HepG2 (cell line): ENCODE results near the gene USP40. TPM values are rescaled to one million over a fixed set of nuclear protein-coding genes. Genes with fewer than 3 reads are reported as not detected.

ENCODE experiments used
- ATAC-seq: fragments of 200-7000 bp; cut with Tn5 transposase; 3 replicates; pipeline ENCODE4 v1.9.1; 2020; ENCODE audit warnings: mild to moderate bottlenecking, moderate library complexity
- BruUV-seq: library from RNA; stranded (reverse); fragments of 400-500 nt; replicated peaks from 2 replicates; lab custom pipeline; 2021; lab: Mats Ljungman, UMichigan
- CTCF ChIA-PET: fragments of 300-600 bp; formaldehyde crosslinking; extraction: SDS; loops from one replicate; lab custom pipeline; 2021; ENCODE audit warnings: low total read pairs, inconsistent platforms, low intra/inter-chr PET ratio; lab: Yijun Ruan, JAX
- POLR2A ChIA-PET: fragments of 350-600 bp; sonication (Branson Sonifier 250); formaldehyde crosslinking; loops from one replicate; lab custom pipeline; 2020; ENCODE audit warnings: antibody characterized with exemption, inconsistent platforms; lab: Yijun Ruan, JAX
- DNase-seq: peaks from one replicate; pipeline ENCODE4 v3.0.0-alpha.2; 2015; ENCODE audit warnings: low spot score
- FAIRE-seq: peaks from 3 replicates; lab custom pipeline; 2011; peaks lifted over from hg19 to GRCh38; lab: Jason Lieb, UNC
- H2AFZ ChIP-seq: one replicate; pipeline ENCODE4 v1.6.1; 2011; ENCODE audit warnings: low read length, inconsistent platforms
- H3K27ac ChIP-seq: fragments of 300-600 bp; 3 replicates; pipeline ENCODE4 v1.8.0; 2011; ENCODE audit warnings: mixed run types, mild to moderate bottlenecking, mixed read lengths, low read length, inconsistent platforms; ENCODE audit not compliant: insufficient read depth; ENCODE audit errors: extremely low read length
- H3K27me3 ChIP-seq, 2 experiments: fragments of 200-600 bp in 1 of 2; 2 replicates in 1 of 2; 3 replicates in 1 of 2; pipeline versions ENCODE4 v1.6.0 to v1.8.0; 2011; ENCODE audit warnings: low read length in 2 of 2, mild to moderate bottlenecking in 2 of 2, moderate library complexity in 2 of 2, inconsistent platforms in 1 of 2; ENCODE audit not compliant: insufficient read depth in 2 of 2, control insufficient read depth in 1 of 2
- H3K36me3 ChIP-seq, 2 experiments: fragments of 200-600 bp in 1 of 2; replicated peaks in 1 of 2; 2 replicates in 1 of 2; 3 replicates in 1 of 2; pipeline versions ENCODE4 v1.5.1 to v1.8.0; 2011; ENCODE audit warnings: low read length in 2 of 2, inconsistent platforms in 1 of 2; ENCODE audit not compliant: insufficient read depth in 2 of 2, control insufficient read depth in 1 of 2
- H3K4me1 ChIP-seq: 2 replicates; pipeline ENCODE4 v1.5.1; 2012; ENCODE audit warnings: low read length, inconsistent platforms; ENCODE audit not compliant: insufficient read depth
- H3K4me2 ChIP-seq: 2 replicates; pipeline ENCODE4 v1.6.0; 2011; ENCODE audit warnings: low read depth, low read length, inconsistent platforms
- H3K4me3 ChIP-seq, 3 experiments: fragments of 200-600 bp in 1 of 3; sonication (generic), shearing (Covaris generic) in 1 of 3; replicated peaks in 1 of 3; 2 replicates each; pipeline ENCODE4 v1.5.1; 2011 to 2016; ENCODE audit warnings: low read length in 3 of 3, inconsistent platforms in 2 of 3, low read depth in 2 of 3, mild to moderate bottlenecking in 2 of 3, control low read depth in 1 of 3, mixed read lengths in 1 of 3; ENCODE audit not compliant: insufficient read depth in 1 of 3
- H3K79me2 ChIP-seq: one replicate; pipeline ENCODE4 v1.6.1; 2011; ENCODE audit warnings: low read length, inconsistent platforms; ENCODE audit not compliant: insufficient read depth
- H3K9ac ChIP-seq: 2 replicates; pipeline ENCODE4 v1.6.0; 2011; ENCODE audit warnings: mild to moderate bottlenecking, low read depth, low read length, inconsistent platforms; ENCODE audit not compliant: insufficient read depth
- H3K9me3 ChIP-seq: 2 replicates; pipeline ENCODE4 v1.5.1; 2012; ENCODE audit warnings: mild to moderate bottlenecking, low read length
- H4K20me1 ChIP-seq: 2 replicates; pipeline ENCODE4 v1.6.0; 2011; ENCODE audit warnings: inconsistent platforms, mild to moderate bottlenecking, low read length, moderate library complexity; ENCODE audit not compliant: insufficient read depth
- CREM ChIP-seq, 2 experiments: sonication (generic) in 1 of 2; formaldehyde crosslinking in 1 of 2; IDR thresholded peaks; 2 replicates each; pipeline versions ENCODE4 v1.4.0 to v1.6.1; 2016 to 2020; ENCODE audit warnings: antibody characterized with exemption in 1 of 2, mild to moderate bottlenecking in 1 of 2, missing genetic modification reagents in 1 of 2
- FOXC1 ChIP-seq: sonication (generic); formaldehyde crosslinking; IDR thresholded peaks from 2 replicates; pipeline ENCODE4 v1.8.0; 2022; ENCODE audit warnings: mild to moderate bottlenecking, missing genetic modification reagents, borderline replicate concordance
- POGZ ChIP-seq: sonication (generic); formaldehyde crosslinking; IDR thresholded peaks from 2 replicates; pipeline ENCODE4 v1.4.0; 2020; ENCODE audit warnings: mild to moderate bottlenecking, missing genetic modification reagents
- PRMT3 ChIP-seq: sonication (generic); formaldehyde crosslinking; IDR thresholded peaks from 2 replicates; pipeline ENCODE4 v1.8.1; 2022; ENCODE audit warnings: low read depth, mild to moderate bottlenecking, moderate library complexity, missing genetic modification reagents, borderline replicate concordance
- SIX1 ChIP-seq: sonication (generic); formaldehyde crosslinking; IDR thresholded peaks from 2 replicates; pipeline ENCODE4 v1.4.0; 2020; ENCODE audit warnings: missing genetic modification reagents, borderline replicate concordance
- TP53 ChIP-seq: sonication (generic); formaldehyde crosslinking; conservative IDR thresholded peaks from 2 replicates; pipeline ENCODE4 v1.4.0; 2020; ENCODE audit warnings: missing genetic modification reagents
- ZBTB8A ChIP-seq: sonication (generic); formaldehyde crosslinking; IDR thresholded peaks from 2 replicates; pipeline ENCODE4 v1.4.0; 2020; ENCODE audit warnings: mild to moderate bottlenecking, low read depth, missing genetic modification reagents, borderline replicate concordance
- ZFP62 ChIP-seq: sonication (generic); formaldehyde crosslinking; IDR thresholded peaks from 2 replicates; pipeline ENCODE4 v1.4.0; 2020; ENCODE audit warnings: missing genetic modification reagents
- ZNF737 ChIP-seq: sonication (generic); formaldehyde crosslinking; IDR thresholded peaks from 2 replicates; pipeline ENCODE4 v1.5.0; 2020; ENCODE audit warnings: missing genetic modification reagents, mild to moderate bottlenecking, borderline replicate concordance
- WGBS: methylation state at CpG from one replicate; pipeline ENCODE4 v1.1.6; 2017; ENCODE audit warnings: low lambda C conversion rate; 5-methylcytosine and 5-hydroxymethylcytosine counted together
- in situ Hi-C: cut with HindIII; loops from 2 replicates; pipeline ENCODE4 v1.10.0; 2017; ENCODE audit warnings: low pct_unique_long_range_greater_than_20kb; ENCODE audit not compliant: extremely low pct_ligation_motif_present
- intact Hi-C: fragments of 100-400 bp; cut with micrococcal nuclease; formaldehyde crosslinking; loops from one replicate; pipeline ENCODE4 v1.10.0; 2022; ENCODE audit not compliant: unreplicated experiment
- polyA plus RNA-seq, 8 experiments: library from polyadenylated mRNA; depleted of rRNA in 3 of 8; stranded (reverse) in 7 of 8; unstranded in 1 of 8; fragments of >200 nt; fragmentation: Illumina TruSeq in 4 of 8; extraction: Trizol in 4 of 8; gene quantifications; 2 replicates each; pipeline versions ENCODE4 v1.2.1 to v1.2.3, GENCODE V29; 2011 to 2016; ENCODE audit warnings: low read depth in 4 of 8, missing spikeins in 1 of 8, mixed read lengths in 1 of 8; ENCODE audit not compliant: insufficient read depth in 1 of 8
- total RNA-seq, 5 experiments: library from RNA; depleted of rRNA; stranded (reverse); fragments of >200 nt; fragmentation: Illumina TruSeq; extraction: Trizol; gene quantifications; 2 replicates each; pipeline ENCODE4 v1.2.3, GENCODE V29; 2016; ENCODE audit warnings: low read depth in 1 of 5
- TF ChIP-seq, protein P1 (sequence below): sonication (generic); formaldehyde crosslinking; IDR thresholded peaks from 2 replicates; pipeline ENCODE4 v1.4.0; 2020; ENCODE audit warnings: missing genetic modification reagents, mild to moderate bottlenecking, borderline replicate concordance
- TF ChIP-seq, protein P2 (sequence below): sonication (generic); formaldehyde crosslinking; IDR thresholded peaks from 2 replicates; pipeline ENCODE4 v1.5.0; 2020; ENCODE audit warnings: mild to moderate bottlenecking, missing genetic modification reagents
- TF ChIP-seq, protein P3 (sequence below): sonication (generic); formaldehyde crosslinking; IDR thresholded peaks from 2 replicates; pipeline ENCODE4 v1.8.0; 2023; ENCODE audit warnings: mild to moderate bottlenecking, missing genetic modification reagents
- TF ChIP-seq, protein P4 (sequence below): sonication (generic); formaldehyde crosslinking; IDR thresholded peaks from 2 replicates; pipeline ENCODE4 v1.5.0; 2020; ENCODE audit warnings: missing genetic modification reagents

The USP40 gene
- total and polyA plus RNA-seq, 2 of the 13 experiments (the other 11 are each of a cell fraction or from before 2014, with no cell fraction given): 41.0 to 46.3 TPM

DNA sequence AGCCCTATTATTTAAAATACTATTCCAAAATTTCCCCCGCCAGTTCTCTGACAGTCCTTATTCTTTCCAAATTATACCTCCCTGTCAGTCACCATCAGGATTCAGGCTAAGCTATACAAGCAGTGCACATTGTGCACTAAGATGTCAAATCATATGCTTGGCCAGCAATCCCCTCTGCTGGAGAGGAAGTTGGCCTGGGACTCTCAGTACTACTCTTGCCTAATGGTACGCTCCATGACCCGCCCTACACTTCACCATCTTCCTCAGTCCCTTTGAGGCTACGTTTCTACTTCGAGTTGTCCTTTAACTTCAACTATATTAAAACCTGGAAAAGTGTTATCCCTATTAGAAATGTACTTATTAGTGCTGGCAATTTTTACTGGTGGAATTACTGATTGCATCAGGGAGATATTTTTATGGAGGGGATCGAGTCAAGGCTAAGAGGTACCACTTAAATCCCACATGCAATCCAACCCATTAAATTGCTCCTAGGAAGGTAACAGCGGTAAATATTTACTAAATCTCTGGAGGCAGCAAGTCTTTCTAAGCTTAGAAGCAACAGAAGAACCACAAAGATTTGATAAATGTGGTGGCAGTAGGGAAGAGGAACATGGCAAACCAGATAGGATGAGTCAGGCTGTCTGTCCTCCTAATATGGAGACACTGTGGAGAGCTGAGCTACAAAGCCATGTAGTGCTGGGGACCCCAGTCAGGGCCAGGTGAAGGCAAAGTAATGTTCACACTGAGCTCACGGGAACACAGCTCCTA is 2.7 kb downstream of the USP40 start:
- Histone ChIP-seq H2AFZ (no peak overlapping the region), H4K20me1 (no peaks in the 10 kb centered on the region), H3K4me2 (peak overlapping the region; percentile 16; the same call in 1 of the 2 replicates), H3K36me3 (peaks cover 2 to 11% of the 10 kb centered on the region in 2 experiments; a peak in 3 of 5 replicates), H3K9ac (no peak overlapping the region), H3K79me2 (peaks cover 5% of the 10 kb centered on the region), H3K9me3 (no peaks in the 10 kb centered on the region), H3K4me3 (no peak overlapping the region), H3K27me3 (no peaks in the 10 kb centered on the region; a peak in 1 of 5 replicates), H3K27ac (no peak overlapping the region), H3K4me1 (peaks cover 16% of the 10 kb centered on the region)
- WGBS: 97% methylated on average over 8 of the region's 8 CpGs
- ChIA-PET CTCF (no interaction called here), POLR2A (no interaction called here)
- no peak for TF ChIP-seq POGZ (CRISPR knock-in tag)
- TF ChIP-seq, protein P1, sequence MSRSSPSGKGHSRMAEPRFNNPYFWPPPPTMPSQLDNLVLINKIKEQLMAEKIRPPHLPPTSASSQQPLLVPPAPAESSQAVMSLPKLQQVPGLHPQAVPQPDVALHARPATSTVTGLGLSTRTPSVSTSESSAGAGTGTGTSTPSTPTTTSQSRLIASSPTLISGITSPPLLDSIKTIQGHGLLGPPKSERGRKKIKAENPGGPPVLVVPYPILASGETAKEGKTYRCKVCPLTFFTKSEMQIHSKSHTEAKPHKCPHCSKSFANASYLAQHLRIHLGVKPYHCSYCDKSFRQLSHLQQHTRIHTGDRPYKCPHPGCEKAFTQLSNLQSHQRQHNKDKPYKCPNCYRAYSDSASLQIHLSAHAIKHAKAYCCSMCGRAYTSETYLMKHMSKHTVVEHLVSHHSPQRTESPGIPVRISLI (CRISPR knock-in tag): no peak
- TF ChIP-seq, protein P2, sequence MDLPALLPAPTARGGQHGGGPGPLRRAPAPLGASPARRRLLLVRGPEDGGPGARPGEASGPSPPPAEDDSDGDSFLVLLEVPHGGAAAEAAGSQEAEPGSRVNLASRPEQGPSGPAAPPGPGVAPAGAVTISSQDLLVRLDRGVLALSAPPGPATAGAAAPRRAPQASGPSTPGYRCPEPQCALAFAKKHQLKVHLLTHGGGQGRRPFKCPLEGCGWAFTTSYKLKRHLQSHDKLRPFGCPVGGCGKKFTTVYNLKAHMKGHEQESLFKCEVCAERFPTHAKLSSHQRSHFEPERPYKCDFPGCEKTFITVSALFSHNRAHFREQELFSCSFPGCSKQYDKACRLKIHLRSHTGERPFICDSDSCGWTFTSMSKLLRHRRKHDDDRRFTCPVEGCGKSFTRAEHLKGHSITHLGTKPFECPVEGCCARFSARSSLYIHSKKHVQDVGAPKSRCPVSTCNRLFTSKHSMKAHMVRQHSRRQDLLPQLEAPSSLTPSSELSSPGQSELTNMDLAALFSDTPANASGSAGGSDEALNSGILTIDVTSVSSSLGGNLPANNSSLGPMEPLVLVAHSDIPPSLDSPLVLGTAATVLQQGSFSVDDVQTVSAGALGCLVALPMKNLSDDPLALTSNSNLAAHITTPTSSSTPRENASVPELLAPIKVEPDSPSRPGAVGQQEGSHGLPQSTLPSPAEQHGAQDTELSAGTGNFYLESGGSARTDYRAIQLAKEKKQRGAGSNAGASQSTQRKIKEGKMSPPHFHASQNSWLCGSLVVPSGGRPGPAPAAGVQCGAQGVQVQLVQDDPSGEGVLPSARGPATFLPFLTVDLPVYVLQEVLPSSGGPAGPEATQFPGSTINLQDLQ (CRISPR knock-in tag): no peak
- TF ChIP-seq, protein P3, sequence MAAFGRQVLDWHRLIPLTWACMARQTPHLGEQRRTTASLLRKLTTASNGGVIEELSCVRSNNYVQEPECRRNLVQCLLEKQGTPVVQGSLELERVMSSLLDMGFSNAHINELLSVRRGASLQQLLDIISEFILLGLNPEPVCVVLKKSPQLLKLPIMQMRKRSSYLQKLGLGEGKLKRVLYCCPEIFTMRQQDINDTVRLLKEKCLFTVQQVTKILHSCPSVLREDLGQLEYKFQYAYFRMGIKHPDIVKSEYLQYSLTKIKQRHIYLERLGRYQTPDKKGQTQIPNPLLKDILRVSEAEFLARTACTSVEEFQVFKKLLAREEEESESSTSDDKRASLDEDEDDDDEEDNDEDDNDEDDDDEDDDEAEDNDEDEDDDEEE (CRISPR knock-in tag): no peak
- TF ChIP-seq, protein P4, sequence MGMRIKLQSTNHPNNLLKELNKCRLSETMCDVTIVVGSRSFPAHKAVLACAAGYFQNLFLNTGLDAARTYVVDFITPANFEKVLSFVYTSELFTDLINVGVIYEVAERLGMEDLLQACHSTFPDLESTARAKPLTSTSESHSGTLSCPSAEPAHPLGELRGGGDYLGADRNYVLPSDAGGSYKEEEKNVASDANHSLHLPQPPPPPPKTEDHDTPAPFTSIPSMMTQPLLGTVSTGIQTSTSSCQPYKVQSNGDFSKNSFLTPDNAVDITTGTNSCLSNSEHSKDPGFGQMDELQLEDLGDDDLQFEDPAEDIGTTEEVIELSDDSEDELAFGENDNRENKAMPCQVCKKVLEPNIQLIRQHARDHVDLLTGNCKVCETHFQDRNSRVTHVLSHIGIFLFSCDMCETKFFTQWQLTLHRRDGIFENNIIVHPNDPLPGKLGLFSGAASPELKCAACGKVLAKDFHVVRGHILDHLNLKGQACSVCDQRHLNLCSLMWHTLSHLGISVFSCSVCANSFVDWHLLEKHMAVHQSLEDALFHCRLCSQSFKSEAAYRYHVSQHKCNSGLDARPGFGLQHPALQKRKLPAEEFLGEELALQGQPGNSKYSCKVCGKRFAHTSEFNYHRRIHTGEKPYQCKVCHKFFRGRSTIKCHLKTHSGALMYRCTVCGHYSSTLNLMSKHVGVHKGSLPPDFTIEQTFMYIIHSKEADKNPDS (CRISPR knock-in tag): no peak
- no peak for TF ChIP-seq ZNF737
- TF ChIP-seq TP53 (CRISPR knock-in tag): no peak
- TF ChIP-seq ZBTB8A: no peak
- no peak for TF ChIP-seq FOXC1 (CRISPR knock-in tag)
- TF ChIP-seq SIX1 (CRISPR knock-in tag): no peak
- TF ChIP-seq PRMT3 (CRISPR knock-in tag): no peak
- no peak for TF ChIP-seq CREM (IDR thresholded peaks at IDR 0.05)
- TF ChIP-seq CREM (CRISPR knock-in tag; IDR thresholded peaks at IDR 0.05): no peak
- TF ChIP-seq ZFP62 (CRISPR knock-in tag): no peak
- in situ Hi-C loops (no loop called here), intact Hi-C loops (loop anchor here (5.0 kb wide), 1 partner anchor 517 kb away; no protein-coding TSS in a partner anchor)
- no peak for ATAC-seq
- BruUV-seq: no TSS peak
- FAIRE-seq: no peak
- DNase-seq: no peak
